GM23338 (cell line): ENCODE results near the gene UGP2.

Experiments
- CTCF ChIP-seq, 2 experiments: fragments of 200-600 bp in 1 of 2; sonication (generic) in 1 of 2; conservative IDR thresholded peaks; 2 replicates each; pipeline versions ENCODE4 v1.5.1 to v1.6.1; 2016 to 2017; ENCODE audit warnings: antibody characterized with exemption in 2 of 2, low read depth in 2 of 2, mild to moderate bottlenecking in 2 of 2, moderate library complexity in 1 of 2
- EZH2 ChIP-seq: fragments of 200-600 bp; sonication (generic); IDR thresholded peaks from one replicate; pipeline ENCODE4 v1.8.0; 2017; ENCODE audit warnings: antibody characterized with exemption, mild to moderate bottlenecking, low read depth; ENCODE audit not compliant: unreplicated experiment
- EZH2phosphoT487 ChIP-seq: fragments of 200-600 bp; sonication (generic); IDR thresholded peaks from one replicate; pipeline ENCODE4 v1.8.1; 2018; ENCODE audit warnings: antibody characterized with exemption; ENCODE audit not compliant: unreplicated experiment
- POLR2AphosphoS5 ChIP-seq: IDR thresholded peaks from 2 replicates; pipeline ENCODE4 v1.6.1; 2016; ENCODE audit warnings: antibody characterized with exemption, low read depth
- REST ChIP-seq: IDR thresholded peaks from one replicate; pipeline ENCODE4 v1.6.1; 2018; ENCODE audit warnings: antibody characterized with exemption; ENCODE audit not compliant: unreplicated experiment
- ZNF462 ChIP-seq: fragments of 250-450 bp; sonication (Bioruptor Pico); IDR thresholded peaks from 2 replicates; pipeline ENCODE4 v1.5.0; 2020; ENCODE audit warnings: mild to moderate bottlenecking, moderate library complexity

DNA sequence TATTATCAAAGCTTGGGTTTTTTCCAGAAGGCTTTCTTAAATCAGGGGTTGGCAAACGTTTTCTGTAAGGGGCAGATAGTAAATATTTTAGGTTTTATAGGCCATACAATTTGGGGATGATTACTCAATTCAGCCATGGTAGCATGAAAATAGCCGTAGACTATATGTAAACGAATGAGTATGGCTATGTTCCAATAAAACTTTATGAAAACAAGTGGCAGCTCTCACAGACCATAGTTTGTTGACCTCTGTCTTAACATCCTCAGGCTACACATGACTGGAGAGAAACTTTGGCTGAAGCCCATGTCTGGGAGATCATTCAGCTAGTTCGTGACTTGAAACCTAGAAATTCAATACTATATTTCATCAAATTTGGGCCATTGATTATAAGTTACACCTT lies 30.2 kb downstream of the UGP2 start:
- TF ChIP-seq CTCF (conservative IDR thresholded peaks at IDR 0.05; ENCODE audit: low read depth in 2 of 2), result no peak
- no peak for TF ChIP-seq ZNF462 (CRISPR knock-in tag)
- TF ChIP-seq EZH2phosphoT487, result no peak
- no peak for TF ChIP-seq EZH2
- TF ChIP-seq REST, result no peak
- TF ChIP-seq POLR2AphosphoS5, result no peak
